Mesenchymal stem cell (in vitro differentiated cells and primary cell): ENCODE data around the gene PTPRD.

Source experiments
- DNase-seq: peaks from one replicate; pipeline ENCODE4 v3.0.0-alpha.2; 2013
- H2AFZ ChIP-seq: one replicate; pipeline ENCODE4 v1.6.1; 2013; ENCODE audit warnings: low read depth, mild to moderate bottlenecking, control low read depth, inconsistent platforms, low read length, moderate library complexity
- H2AK5ac ChIP-seq: 2 replicates; pipeline ENCODE4 v1.6.1; 2013; ENCODE audit warnings: low read length, moderate library complexity, mild to moderate bottlenecking, inconsistent platforms; ENCODE audit not compliant: severe bottlenecking
- H2BK120ac ChIP-seq: one replicate; pipeline ENCODE4 v1.6.1; 2013; ENCODE audit warnings: low read depth, mild to moderate bottlenecking, inconsistent platforms, low read length, moderate library complexity
- H2BK12ac ChIP-seq, 2 experiments: one replicate each; pipeline ENCODE4 v1.6.1; 2013; ENCODE audit warnings: inconsistent platforms in 2 of 2, low read length in 2 of 2, mild to moderate bottlenecking in 2 of 2, moderate library complexity in 2 of 2, control low read depth in 1 of 2
- H2BK15ac ChIP-seq: one replicate; pipeline ENCODE4 v1.6.1; 2013; ENCODE audit warnings: mild to moderate bottlenecking, low read depth, inconsistent platforms; ENCODE audit not compliant: poor library complexity, severe bottlenecking
- H2BK5ac ChIP-seq: 2 replicates; pipeline ENCODE4 v1.6.1; 2013; ENCODE audit warnings: low read depth, mild to moderate bottlenecking, low read length, control low read depth, inconsistent platforms; ENCODE audit not compliant: poor library complexity, severe bottlenecking
- H3K14ac ChIP-seq, 2 experiments: one replicate each; pipeline ENCODE4 v1.6.1; 2013; ENCODE audit warnings: inconsistent platforms in 2 of 2, low read length in 2 of 2, control low read depth in 1 of 2, mild to moderate bottlenecking in 1 of 2, moderate library complexity in 1 of 2
- H3K18ac ChIP-seq, 2 experiments: one replicate each; pipeline ENCODE4 v1.6.1; 2013; ENCODE audit warnings: inconsistent platforms in 2 of 2, low read length in 2 of 2, control low read depth in 1 of 2, low read depth in 1 of 2, mild to moderate bottlenecking in 1 of 2
- H3K23ac ChIP-seq, 2 experiments: one replicate each; pipeline ENCODE4 v1.6.1; 2013; ENCODE audit warnings: inconsistent platforms in 2 of 2, low read length in 2 of 2, mild to moderate bottlenecking in 2 of 2, moderate library complexity in 2 of 2, control low read depth in 1 of 2
- H3K27ac ChIP-seq: 2 replicates; pipeline ENCODE4 v1.5.1; 2013; ENCODE audit warnings: mild to moderate bottlenecking, moderate library complexity, low read length, control low read depth, inconsistent platforms; ENCODE audit not compliant: poor library complexity, severe bottlenecking
- H3K27me3 ChIP-seq, 2 experiments: 2 replicates each; pipeline versions ENCODE4 v1.6.1 to v1.7.0; 2013; ENCODE audit warnings: low read length in 2 of 2, mild to moderate bottlenecking in 2 of 2, moderate library complexity in 2 of 2, control low read depth in 1 of 2, inconsistent platforms in 1 of 2; ENCODE audit not compliant: control insufficient read depth in 1 of 2, insufficient read depth in 1 of 2
- H3K36me3 ChIP-seq, 2 experiments: 2 replicates each; pipeline versions ENCODE4 v1.6.1 to v1.7.0; 2013; ENCODE audit warnings: low read length in 2 of 2, control low read depth in 1 of 2, inconsistent platforms in 1 of 2, low read depth in 1 of 2, mild to moderate bottlenecking in 1 of 2; ENCODE audit not compliant: insufficient read depth in 2 of 2, control insufficient read depth in 1 of 2
- H3K4ac ChIP-seq, 2 experiments: one replicate each; pipeline ENCODE4 v1.6.1; 2013; ENCODE audit warnings: inconsistent platforms in 2 of 2, low read length in 2 of 2, mild to moderate bottlenecking in 2 of 2, moderate library complexity in 2 of 2, control low read depth in 1 of 2, low read depth in 1 of 2
- H3K4me1 ChIP-seq: 2 replicates; pipeline ENCODE4 v1.6.1; 2013; ENCODE audit warnings: low read depth, low read length, control low read depth; ENCODE audit not compliant: control insufficient read depth, insufficient read depth
- H3K4me2 ChIP-seq: 2 replicates; pipeline ENCODE4 v1.6.1; 2013; ENCODE audit warnings: low read length, mild to moderate bottlenecking, inconsistent platforms; ENCODE audit not compliant: poor library complexity, severe bottlenecking
- H3K4me3 ChIP-seq, 2 experiments: 2 replicates each; pipeline versions ENCODE4 v1.5.1 to v1.7.0; 2013; ENCODE audit warnings: low read length in 2 of 2, mild to moderate bottlenecking in 2 of 2, control low read depth in 1 of 2, low read depth in 1 of 2; ENCODE audit not compliant: insufficient read depth in 1 of 2
- H3K79me1 ChIP-seq: replicated peaks from 2 replicates; pipeline ENCODE4 v1.6.1; 2013; ENCODE audit warnings: mild to moderate bottlenecking, control low read depth, low read length, inconsistent platforms; ENCODE audit not compliant: poor library complexity, severe bottlenecking
- H3K9ac ChIP-seq: 2 replicates; pipeline ENCODE4 v1.7.0; 2013; ENCODE audit warnings: mild to moderate bottlenecking, low read length, moderate library complexity
- H3K9me3 ChIP-seq: 2 replicates; pipeline ENCODE4 v1.7.0; 2013; ENCODE audit warnings: mild to moderate bottlenecking, low read length; ENCODE audit not compliant: control insufficient read depth
- H4K8ac ChIP-seq: one replicate; pipeline ENCODE4 v1.6.1; 2013; ENCODE audit warnings: inconsistent platforms, mild to moderate bottlenecking, low read length, moderate library complexity
- H4K91ac ChIP-seq: one replicate; pipeline ENCODE4 v1.6.1; 2013; ENCODE audit warnings: mild to moderate bottlenecking, low read length, inconsistent platforms
- WGBS: methylation state at CpG from one replicate; pipeline ENCODE4 v1.1.7; 2013; ENCODE audit warnings: mixed read lengths; 5-methylcytosine and 5-hydroxymethylcytosine counted together

PTPRD gene

DNA sequence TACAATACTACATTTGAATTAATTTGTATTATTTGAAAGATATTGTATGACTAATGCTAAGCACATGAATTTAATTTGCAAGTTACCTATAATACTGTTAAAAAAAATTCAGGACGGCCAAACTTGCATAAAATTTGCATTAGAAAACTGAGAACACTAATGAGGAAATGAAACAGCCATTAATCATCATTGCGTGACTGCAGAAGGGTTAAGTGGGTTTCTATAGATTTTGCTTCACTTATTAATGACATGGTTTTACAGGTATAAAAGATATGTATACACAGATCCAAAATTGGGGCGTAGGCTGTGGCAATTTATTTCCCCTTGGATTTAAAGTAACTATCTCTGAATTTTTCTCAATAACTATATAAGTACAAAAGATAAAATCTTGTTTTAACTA is 882.6 kb downstream of the PTPRD start:
- no peak overlapping the region for H2AK5ac ChIP-seq
- H2BK12ac ChIP-seq: no peak overlapping the region
- H3K36me3 ChIP-seq: no peaks in the 10 kb centered on the region
- H3K4me3 ChIP-seq: no peak overlapping the region
- H4K8ac ChIP-seq: no peak overlapping the region
- H3K4me1 ChIP-seq: no peaks in the 10 kb centered on the region
- H3K27me3 ChIP-seq: no peaks in the 10 kb centered on the region
- H2BK15ac ChIP-seq: no peak overlapping the region
- no peak overlapping the region for H3K23ac ChIP-seq
- no peak overlapping the region for H2AFZ ChIP-seq
- H3K27ac ChIP-seq: no peak overlapping the region
- no peak overlapping the region for H3K4me2 ChIP-seq
- H3K9ac ChIP-seq: no peak overlapping the region
- no peaks in the 10 kb centered on the region for H3K79me1 ChIP-seq
- no peaks in the 10 kb centered on the region for H3K9me3 ChIP-seq
- 17% methylated on average over 1 of the region's 3 CpGs for WGBS
- H3K18ac ChIP-seq: no peak overlapping the region
- DNase-seq: no peak
- no peak overlapping the region for H2BK5ac ChIP-seq
- H3K4ac ChIP-seq: no peak overlapping the region
- H4K91ac ChIP-seq: no peak overlapping the region
- no peak overlapping the region for H3K14ac ChIP-seq
- no peak overlapping the region for H2BK120ac ChIP-seq

DNA sequence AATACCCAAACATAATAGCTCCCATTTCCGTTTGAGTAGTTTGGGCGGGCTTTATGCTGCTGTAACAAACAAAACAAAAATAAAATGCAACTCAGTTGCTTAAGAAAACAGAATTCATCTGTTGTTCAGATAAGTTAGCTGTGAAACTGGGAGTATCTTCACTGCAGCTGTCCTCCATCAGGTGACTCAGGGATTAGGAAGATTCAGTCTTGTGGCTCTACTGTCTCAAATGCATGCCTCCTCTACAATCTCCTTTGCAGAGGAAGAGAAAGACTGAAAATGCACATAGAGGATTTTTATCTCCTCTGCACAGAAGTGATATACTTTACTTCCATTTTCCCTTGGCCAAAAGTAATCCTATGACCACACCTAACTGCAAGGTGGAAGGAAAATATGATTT is 883.7 kb downstream of the PTPRD start:
- DNase-seq: no peak
- H3K36me3 ChIP-seq: no peaks in the 10 kb centered on the region
- no peaks in the 10 kb centered on the region for H3K27me3 ChIP-seq

DNA sequence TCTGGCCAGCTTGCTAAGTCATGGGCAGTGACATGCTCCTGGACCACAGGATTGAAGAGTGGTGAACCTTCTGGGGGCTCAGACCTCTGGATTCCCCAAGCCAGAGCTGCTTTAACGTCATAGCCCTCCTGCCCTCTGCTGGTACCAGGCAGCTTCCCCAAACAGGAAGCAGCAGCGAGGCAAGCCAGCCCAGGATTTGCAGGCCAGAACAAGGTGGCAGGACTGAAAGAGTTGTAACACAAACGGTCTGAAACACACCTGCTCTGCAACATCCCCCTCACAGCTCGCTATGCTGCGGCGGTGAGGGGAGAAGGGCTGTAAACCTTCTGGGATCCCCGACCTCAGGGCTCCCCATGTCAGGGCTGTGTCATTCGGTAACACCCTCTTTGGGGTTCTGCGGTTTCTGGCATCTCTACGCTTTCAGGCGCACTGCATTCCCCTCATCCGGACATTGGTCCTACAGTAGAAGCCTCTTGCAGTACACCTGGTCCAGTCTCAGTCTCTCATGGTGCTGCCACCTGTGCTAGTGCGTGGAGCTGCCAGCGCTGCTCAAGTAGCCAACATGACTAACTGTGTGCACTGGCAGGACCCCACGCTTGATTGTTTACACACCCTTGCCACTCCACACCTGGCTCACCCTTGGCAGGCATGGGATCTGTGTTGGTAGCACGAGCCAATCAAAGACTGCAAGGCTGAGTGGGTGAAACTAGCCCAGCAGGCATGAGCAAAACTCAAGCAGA is 893.3 kb downstream of the PTPRD start:
- DNase-seq: no peak
- Histone ChIP-seq H3K4me3 (no peak overlapping the region), H2BK15ac (no peak overlapping the region), H3K4ac (no peak overlapping the region), H3K4me1 (no peaks in the 10 kb centered on the region), H3K14ac (no peak overlapping the region), H2BK120ac (no peak overlapping the region), H3K18ac (no peak overlapping the region), H3K9ac (no peak overlapping the region), H3K27ac (no peak overlapping the region), H2AK5ac (no peak overlapping the region), H4K8ac (no peak overlapping the region), H3K9me3 (peaks cover 5% of the 10 kb centered on the region), H3K36me3 (no peaks in the 10 kb centered on the region), H2AFZ (no peak overlapping the region), H2BK5ac (no peak overlapping the region), H3K79me1 (no peaks in the 10 kb centered on the region), H3K4me2 (no peak overlapping the region), H3K23ac (no peak overlapping the region), H2BK12ac (no peak overlapping the region), H3K27me3 (no peaks in the 10 kb centered on the region), H4K91ac (no peak overlapping the region)
- WGBS: 81% methylated on average over 15 of the region's 16 CpGs

More for the DNA sequence above, 883.7 kb downstream of the PTPRD start:
- no peak overlapping the region for H3K9ac ChIP-seq
- H3K4me3 ChIP-seq: no peak overlapping the region
- H3K9me3 ChIP-seq: no peaks in the 10 kb centered on the region
- H3K18ac ChIP-seq: no peak overlapping the region
- no peaks in the 10 kb centered on the region for H3K4me1 ChIP-seq
- no peaks in the 10 kb centered on the region for H3K79me1 ChIP-seq
- 93% methylated on average over 2 of the region's 2 CpGs for WGBS
- no peak overlapping the region for H3K23ac ChIP-seq
- no peak overlapping the region for H4K8ac ChIP-seq
- H4K91ac ChIP-seq: no peak overlapping the region
- no peak overlapping the region for H2BK15ac ChIP-seq
- H3K14ac ChIP-seq: no peak overlapping the region
- H3K27ac ChIP-seq: no peak overlapping the region
- H3K4me2 ChIP-seq: no peak overlapping the region
- H2AFZ ChIP-seq: no peak overlapping the region
- no peak overlapping the region for H2BK120ac ChIP-seq
- no peak overlapping the region for H2BK5ac ChIP-seq
- H2BK12ac ChIP-seq: no peak overlapping the region
- H2AK5ac ChIP-seq: no peak overlapping the region
- H3K4ac ChIP-seq: no peak overlapping the region

DNA sequence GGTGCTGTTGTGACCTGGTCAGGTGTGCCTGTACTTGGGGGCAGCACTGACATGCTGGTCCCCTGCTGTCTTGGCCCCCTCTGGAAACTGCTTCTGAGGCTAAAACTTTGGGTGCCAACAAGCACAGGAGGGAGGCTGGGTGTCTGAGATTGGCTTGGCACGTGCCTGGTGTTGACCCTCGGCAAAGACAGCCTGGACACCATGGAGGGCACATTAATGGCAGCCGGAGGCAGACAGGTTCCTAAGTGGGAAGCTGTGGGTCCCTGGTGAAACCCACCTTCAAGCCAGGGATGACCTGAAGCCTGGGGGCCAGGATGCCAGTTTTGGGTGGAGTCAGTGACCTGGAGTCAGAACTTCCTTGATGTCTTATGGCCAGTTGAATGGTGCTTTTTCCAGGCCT is 894.1 kb downstream of the PTPRD start:
- Histone ChIP-seq H3K4me1 (no peaks in the 10 kb centered on the region), H3K4me3 (peak overlapping the region in 1 of 2 experiments; percentile 16), H4K8ac (no peak overlapping the region), H3K14ac (no peak overlapping the region), H4K91ac (no peak overlapping the region), H3K23ac (no peak overlapping the region), H2BK120ac (no peak overlapping the region), H3K27me3 (no peaks in the 10 kb centered on the region), H3K9ac (no peak overlapping the region), H2BK5ac (no peak overlapping the region), H2BK12ac (no peak overlapping the region), H3K27ac (no peak overlapping the region), H2BK15ac (peak overlapping the region; percentile 23), H3K9me3 (peaks cover 5% of the 10 kb centered on the region), H3K79me1 (no peaks in the 10 kb centered on the region), H3K4ac (no peak overlapping the region), H2AFZ (no peak overlapping the region), H3K18ac (no peak overlapping the region), H3K36me3 (no peaks in the 10 kb centered on the region), H3K4me2 (no peak overlapping the region), H2AK5ac (no peak overlapping the region)
- DNase-seq: no peak
- 79% methylated on average over 3 of the region's 3 CpGs for WGBS
